Epithelial cell of esophagus (primary cell): ENCODE measurements around the gene NMBR.
"Not testable (repeated sequence)": the region's sequence is repeated elsewhere in the genome, so short reads cannot be mapped to it uniquely, and the experiment has no call there.

Experiments
- DNase-seq: peaks from one replicate; pipeline ENCODE4 v3.0.0; 2010; ENCODE audit warnings: low read depth
- H3K4me3 ChIP-seq: 2 replicates; pipeline ENCODE4 v1.5.1; 2011; ENCODE audit warnings: mild to moderate bottlenecking, low read length, control low read depth
- TF ChIP-seq, protein P1 (sequence below): IDR thresholded peaks from 2 replicates; pipeline ENCODE4 v1.5.1; 2011; ENCODE audit warnings: low read depth, mild to moderate bottlenecking, low read length, control low read depth, inconsistent platforms; ENCODE audit not compliant: insufficient read depth; ENCODE audit errors: missing control alignments

Gene NMBR

DNA sequence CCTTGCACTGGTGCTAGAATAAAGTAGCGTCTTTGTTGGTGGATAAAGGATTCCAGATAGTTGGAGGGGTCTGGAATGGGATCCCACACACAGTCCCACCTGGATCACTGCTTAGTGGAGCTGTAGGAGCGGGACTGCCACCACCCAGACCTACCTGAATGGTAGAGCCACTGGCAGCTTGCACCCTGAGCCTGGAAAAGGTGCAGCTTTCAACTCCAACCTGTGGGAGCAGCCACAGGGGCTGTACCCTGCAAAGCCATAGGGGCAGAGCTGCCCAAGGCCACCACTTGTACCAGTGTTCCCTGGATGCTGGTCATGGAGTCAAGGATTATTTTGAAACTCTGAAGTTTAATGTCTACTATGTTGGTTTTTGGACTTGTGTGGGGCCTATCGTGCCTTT, 27.1 kb upstream of the NMBR start:
- TF ChIP-seq, protein P1, sequence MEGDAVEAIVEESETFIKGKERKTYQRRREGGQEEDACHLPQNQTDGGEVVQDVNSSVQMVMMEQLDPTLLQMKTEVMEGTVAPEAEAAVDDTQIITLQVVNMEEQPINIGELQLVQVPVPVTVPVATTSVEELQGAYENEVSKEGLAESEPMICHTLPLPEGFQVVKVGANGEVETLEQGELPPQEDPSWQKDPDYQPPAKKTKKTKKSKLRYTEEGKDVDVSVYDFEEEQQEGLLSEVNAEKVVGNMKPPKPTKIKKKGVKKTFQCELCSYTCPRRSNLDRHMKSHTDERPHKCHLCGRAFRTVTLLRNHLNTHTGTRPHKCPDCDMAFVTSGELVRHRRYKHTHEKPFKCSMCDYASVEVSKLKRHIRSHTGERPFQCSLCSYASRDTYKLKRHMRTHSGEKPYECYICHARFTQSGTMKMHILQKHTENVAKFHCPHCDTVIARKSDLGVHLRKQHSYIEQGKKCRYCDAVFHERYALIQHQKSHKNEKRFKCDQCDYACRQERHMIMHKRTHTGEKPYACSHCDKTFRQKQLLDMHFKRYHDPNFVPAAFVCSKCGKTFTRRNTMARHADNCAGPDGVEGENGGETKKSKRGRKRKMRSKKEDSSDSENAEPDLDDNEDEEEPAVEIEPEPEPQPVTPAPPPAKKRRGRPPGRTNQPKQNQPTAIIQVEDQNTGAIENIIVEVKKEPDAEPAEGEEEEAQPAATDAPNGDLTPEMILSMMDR, result no peak
- H3K4me3 ChIP-seq, result no peak overlapping the region
- no peak for DNase-seq

DNA sequence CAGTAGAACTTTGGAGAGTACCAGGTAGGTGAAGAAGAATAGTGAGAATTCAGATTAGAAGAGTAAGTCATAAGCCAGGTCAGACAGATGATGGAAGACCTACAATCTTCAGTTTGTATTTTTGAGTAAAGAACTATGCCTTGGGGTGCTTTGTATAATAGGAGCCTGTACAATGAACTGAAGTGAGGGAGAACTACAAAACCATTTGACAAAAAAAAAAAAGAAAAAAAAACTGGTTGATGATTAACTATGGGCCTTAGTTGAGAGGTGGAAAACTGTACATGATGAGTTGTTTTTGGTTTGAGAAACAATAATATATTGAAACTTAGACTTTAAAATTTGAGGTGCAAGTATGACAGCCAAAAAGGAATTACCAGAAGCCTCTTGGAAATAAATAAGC, 25.8 kb upstream of the NMBR start:
- H3K4me3 ChIP-seq, result no peak overlapping the region
- no peak for DNase-seq
- TF ChIP-seq, protein P1, result no peak

DNA sequence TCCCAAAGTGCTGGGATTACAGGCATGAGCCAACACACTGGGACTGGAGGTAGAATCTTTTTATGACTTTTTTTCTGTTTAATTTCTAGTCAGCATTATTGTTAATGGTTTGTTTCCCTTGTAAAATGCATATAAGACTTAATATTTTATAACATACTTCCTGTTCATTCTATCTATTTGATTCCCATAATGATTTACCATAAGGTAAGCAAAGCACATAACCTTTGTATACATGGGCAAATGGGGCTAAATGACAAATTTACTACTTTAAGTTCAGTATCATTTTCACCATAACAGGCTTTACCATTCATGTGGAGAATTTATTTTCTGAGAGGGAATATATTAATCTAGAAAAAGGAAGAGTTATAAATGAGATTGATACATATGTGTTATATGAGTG, 24.4 kb upstream of the NMBR start:
- TF ChIP-seq, protein P1, result no peak
- no peak overlapping the region for H3K4me3 ChIP-seq
- no peak for DNase-seq

DNA sequence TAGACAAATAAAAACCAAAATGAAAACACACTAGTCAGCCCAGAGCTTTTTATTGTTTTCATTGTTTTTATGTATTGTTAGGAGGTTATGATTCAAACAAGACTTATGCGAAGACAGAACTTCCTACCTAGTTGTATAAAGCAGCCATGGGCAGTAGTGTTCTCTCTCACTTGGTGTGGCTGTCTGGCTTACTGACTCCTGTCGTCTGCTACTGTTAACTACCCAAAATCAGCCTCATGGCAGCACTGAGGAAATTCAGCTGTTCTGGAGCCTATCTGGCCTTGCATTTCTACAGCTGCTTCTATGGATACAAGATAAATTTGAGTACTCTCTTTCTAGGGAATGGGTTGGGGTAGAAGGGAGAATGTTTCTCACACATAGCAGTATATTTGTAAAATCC, 20.6 kb upstream of the NMBR start:
- no peak overlapping the region for H3K4me3 ChIP-seq
- TF ChIP-seq, protein P1, result no peak
- no peak for DNase-seq

DNA sequence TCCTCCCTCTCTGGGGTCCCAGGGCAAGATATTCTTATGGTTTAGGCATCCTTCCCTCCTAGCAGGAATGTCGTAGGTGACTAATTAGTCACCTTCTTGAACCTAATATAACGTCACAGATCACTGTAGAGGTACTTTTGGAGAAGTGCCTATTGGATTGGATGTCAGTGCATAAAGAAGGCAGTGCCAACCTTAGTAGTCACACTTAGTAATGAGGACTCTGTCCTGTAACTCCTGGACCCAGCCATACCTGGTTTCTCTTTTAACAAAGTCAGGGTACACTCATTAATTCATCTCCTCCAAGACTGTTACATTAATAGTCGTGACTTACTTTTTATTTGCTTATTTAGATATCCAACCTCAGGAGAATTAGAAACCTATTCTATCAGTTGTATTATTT, 20.1 kb upstream of the NMBR start:
- TF ChIP-seq, protein P1, result no peak
- no peak overlapping the region for H3K4me3 ChIP-seq
- no peak for DNase-seq

DNA sequence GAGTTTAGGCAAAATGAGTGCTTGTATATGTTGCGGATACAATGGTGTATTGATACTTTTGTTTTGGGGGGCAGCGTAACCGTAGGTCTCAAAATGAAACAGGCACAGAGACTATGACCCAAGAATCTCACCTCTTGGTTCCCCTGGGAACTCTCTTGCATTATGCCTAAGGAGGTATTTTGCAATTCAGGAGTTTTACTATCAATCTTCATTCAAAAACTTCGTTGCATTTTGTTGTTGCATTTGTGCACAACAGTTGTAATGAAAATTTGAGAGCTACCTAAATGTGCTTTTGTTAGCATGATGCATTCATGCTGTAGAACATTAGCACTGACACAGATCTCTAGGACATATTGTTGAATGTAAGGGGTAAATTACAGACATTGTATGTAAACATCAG, 18.3 kb upstream of the NMBR start:
- TF ChIP-seq, protein P1, result no peak
- no peak for DNase-seq
- no peak overlapping the region for H3K4me3 ChIP-seq

DNA sequence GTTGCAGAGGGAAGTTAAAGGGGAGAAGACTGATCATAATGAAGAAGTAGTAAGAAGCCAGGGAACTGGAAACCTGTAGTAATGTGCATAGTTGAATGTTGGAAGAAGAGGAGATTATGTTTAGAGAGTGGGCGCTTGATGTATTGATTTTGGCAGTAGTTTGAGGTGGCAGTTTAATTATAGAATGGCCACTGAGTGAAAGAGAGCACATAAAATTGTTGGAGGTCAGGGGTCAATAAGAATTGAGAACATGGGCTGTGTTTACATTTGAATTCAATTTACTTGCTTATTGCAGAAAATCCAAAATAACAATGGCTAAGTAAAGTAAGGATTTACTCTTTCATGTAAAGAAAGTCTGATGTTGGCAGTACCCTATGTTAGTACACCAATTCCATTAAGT, 15.9 kb upstream of the NMBR start:
- TF ChIP-seq, protein P1, result no peak
- no peak for DNase-seq
- H3K4me3 ChIP-seq, result no peak overlapping the region

DNA sequence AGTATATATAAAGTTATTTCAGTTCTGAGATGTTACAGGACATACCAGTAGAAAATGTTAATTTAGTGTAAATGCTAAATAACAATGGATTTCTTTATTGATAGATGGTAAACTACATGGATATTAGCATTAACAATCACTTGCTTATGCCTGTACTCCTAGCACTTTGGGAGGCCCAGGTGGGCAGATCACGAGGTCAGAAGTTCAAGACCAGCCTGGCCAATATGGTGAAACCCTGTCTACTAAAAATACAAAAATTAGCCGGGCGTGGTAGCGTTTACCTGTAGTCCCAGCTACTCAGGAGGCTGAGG, 9.8 kb upstream of the NMBR start:
- not testable (repeated sequence) for DNase-seq, H3K4me3 ChIP-seq
